GM12872 (cell line): ENCODE results near the gene INTS11.

Source experiments
- TF ChIP-seq, protein P1 (sequence below): IDR thresholded peaks from 3 replicates; pipeline ENCODE4 v1.5.1; 2011; ENCODE audit warnings: low read depth, mild to moderate bottlenecking, low read length, moderate library complexity; ENCODE audit not compliant: insufficient read depth

INTS11 gene

DNA sequence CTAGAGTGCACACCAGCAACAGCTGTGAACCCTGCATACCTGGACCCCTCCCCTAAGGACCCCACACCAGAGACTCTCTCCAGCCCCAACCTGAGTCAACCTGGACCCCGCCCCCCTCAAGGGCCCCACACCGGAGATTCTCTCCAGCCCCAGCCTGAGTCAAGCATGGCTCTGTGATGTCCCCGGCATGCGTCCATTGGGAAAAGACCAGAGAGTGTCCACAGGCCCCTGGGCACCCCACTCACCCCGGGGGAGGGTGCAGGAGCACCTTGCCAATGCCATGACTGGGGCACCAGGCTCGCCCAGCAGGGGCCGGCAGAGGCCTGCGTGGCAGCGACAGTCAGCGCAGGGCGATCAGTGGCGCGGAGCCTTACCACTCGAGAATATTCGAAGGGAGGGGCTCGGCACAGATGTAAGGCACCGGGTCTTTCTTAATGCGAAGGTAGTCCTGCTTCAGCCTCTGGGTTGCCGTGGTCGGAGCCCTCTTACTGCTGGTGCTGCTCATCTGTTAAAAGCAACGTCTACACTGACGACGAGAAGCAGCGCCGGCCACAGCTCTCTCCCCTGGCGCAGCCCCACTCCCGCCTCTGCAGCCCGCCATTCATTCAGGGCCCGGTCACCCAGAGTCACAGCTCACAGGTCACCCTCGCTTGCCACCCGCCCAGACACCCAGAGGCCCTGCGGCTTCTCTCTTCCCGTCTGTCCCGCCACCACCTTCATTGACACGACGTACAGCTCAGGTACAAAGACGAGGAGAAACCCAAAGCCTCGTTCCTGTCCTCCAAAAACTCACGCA, 56.8 kb downstream of the INTS11 start:
- TF ChIP-seq, protein P1, sequence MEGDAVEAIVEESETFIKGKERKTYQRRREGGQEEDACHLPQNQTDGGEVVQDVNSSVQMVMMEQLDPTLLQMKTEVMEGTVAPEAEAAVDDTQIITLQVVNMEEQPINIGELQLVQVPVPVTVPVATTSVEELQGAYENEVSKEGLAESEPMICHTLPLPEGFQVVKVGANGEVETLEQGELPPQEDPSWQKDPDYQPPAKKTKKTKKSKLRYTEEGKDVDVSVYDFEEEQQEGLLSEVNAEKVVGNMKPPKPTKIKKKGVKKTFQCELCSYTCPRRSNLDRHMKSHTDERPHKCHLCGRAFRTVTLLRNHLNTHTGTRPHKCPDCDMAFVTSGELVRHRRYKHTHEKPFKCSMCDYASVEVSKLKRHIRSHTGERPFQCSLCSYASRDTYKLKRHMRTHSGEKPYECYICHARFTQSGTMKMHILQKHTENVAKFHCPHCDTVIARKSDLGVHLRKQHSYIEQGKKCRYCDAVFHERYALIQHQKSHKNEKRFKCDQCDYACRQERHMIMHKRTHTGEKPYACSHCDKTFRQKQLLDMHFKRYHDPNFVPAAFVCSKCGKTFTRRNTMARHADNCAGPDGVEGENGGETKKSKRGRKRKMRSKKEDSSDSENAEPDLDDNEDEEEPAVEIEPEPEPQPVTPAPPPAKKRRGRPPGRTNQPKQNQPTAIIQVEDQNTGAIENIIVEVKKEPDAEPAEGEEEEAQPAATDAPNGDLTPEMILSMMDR: no peak

GRCh38 chr1:1264868-1265272, 59.6 kb downstream of the INTS11 start:
- TF ChIP-seq, protein P1: peak; percentile 26; the same call in 1 of the 3 replicates

DNA sequence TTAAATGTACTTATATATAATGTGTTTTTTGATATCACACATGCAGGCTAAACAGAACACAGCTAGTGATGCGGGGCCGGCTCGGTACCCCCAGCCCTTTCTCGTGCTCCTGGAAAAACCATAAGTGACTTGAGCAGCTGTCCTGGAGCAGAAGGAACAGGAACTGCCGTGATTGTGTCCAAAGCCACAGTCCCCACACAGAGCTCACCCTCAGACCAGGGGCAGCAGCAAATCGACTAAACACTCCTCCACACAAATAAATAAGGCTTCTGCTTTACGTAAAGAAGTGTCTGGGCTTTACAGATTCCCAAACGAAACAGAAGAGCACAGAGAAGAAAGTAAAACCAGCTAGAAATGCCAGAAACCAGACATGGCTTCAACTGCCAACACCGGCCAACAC, 60.4 kb downstream of the INTS11 start:
- TF ChIP-seq, protein P1: no peak

DNA sequence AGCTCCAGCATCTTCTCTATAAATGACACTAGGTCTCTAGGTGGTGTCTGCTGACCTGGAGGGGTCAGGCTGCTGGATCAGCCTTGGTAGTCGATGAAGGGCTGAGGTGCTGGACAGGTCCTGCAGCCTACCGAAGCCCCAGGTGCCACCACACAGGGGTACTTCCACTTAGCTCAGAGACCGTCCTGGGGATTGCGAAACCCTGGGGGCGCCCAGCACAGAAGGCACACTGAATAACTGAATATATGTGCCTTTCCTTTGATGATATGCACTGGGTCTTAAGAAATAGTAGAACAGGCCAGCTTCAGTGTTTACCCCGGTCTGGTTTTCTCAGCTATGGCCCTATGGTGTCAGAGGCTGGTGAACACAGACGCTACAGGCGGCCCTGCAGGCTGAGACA, 61.7 kb downstream of the INTS11 start:
- TF ChIP-seq, protein P1: no peak

GRCh38 chr1:1262071-1262470, 62.4 kb downstream of the INTS11 start:
- TF ChIP-seq, protein P1: no peak
